Measurements from ENCODE around the gene SGK2.

The SGK2 gene

GRCh38 chr20:43548273-43548880, 10.4 kb upstream of the SGK2 start:
- no peaks in the 10 kb centered on the region for H3K9me3 ChIP-seq (ENCODE audit: control insufficient read depth, low read depth, low read length)
- no peaks in the 10 kb centered on the region for H3K4me1 ChIP-seq (ENCODE audit: control insufficient read depth, low read depth, low read length)
- no peak overlapping the region for H3K4me3 ChIP-seq (ENCODE audit: low read length)
- H3K9ac ChIP-seq (ENCODE audit: low read length) = no peak overlapping the region
- no peaks in the 10 kb centered on the region for H3K27me3 ChIP-seq (ENCODE audit: control insufficient read depth, insufficient read depth, low read length)
- no peak overlapping the region for H3K27ac ChIP-seq (ENCODE audit: low read length)
- no peaks in the 10 kb centered on the region for H3K36me3 ChIP-seq (ENCODE audit: control insufficient read depth, low read depth, low read length)

- H3K4me3 ChIP-seq (ENCODE audit: low read length) = no peak overlapping the region
- H3K27me3 ChIP-seq (ENCODE audit: control insufficient read depth, insufficient read depth, low read length) = no peaks in the 10 kb centered on the region
- no peak overlapping the region for H3K9ac ChIP-seq (ENCODE audit: low read length)
- H3K9me3 ChIP-seq (ENCODE audit: control insufficient read depth, low read depth, low read length) = no peaks in the 10 kb centered on the region
- no peak overlapping the region for H3K27ac ChIP-seq (ENCODE audit: low read length)
- H3K4me1 ChIP-seq (ENCODE audit: control insufficient read depth, low read depth, low read length) = no peaks in the 10 kb centered on the region
- H3K36me3 ChIP-seq (ENCODE audit: control insufficient read depth, low read depth, low read length) = no peaks in the 10 kb centered on the region
These were observed 9.3 kb upstream of the SGK2 start for GRCh38 chr20:43549416-43550065.

- Histone ChIP-seq H3K4me3 (ENCODE audit: low read length) (no peak overlapping the region), H3K9me3 (ENCODE audit: control insufficient read depth, low read depth, low read length) (no peaks in the 10 kb centered on the region), H3K36me3 (ENCODE audit: control insufficient read depth, low read depth, low read length) (no peaks in the 10 kb centered on the region), H3K27ac (ENCODE audit: low read length) (no peak overlapping the region), H3K4me1 (ENCODE audit: control insufficient read depth, low read depth, low read length) (no peaks in the 10 kb centered on the region), H3K9ac (ENCODE audit: low read length) (no peak overlapping the region), H3K27me3 (ENCODE audit: control insufficient read depth, insufficient read depth, low read length) (no peaks in the 10 kb centered on the region)
These were observed 8.4 kb upstream of the SGK2 start for GRCh38 chr20:43550456-43550855.

GRCh38 chr20:43554369-43554768, 4.5 kb upstream of the SGK2 start:
- no peaks in the 10 kb centered on the region for H3K9me3 ChIP-seq (ENCODE audit: control insufficient read depth, low read depth, low read length)
- H3K27me3 ChIP-seq (ENCODE audit: control insufficient read depth, insufficient read depth, low read length) = no peaks in the 10 kb centered on the region
- no peak overlapping the region for H3K9ac ChIP-seq (ENCODE audit: low read length)
- H3K4me3 ChIP-seq (ENCODE audit: low read length) = no peak overlapping the region
- H3K27ac ChIP-seq (ENCODE audit: low read length) = no peak overlapping the region
- no peaks in the 10 kb centered on the region for H3K36me3 ChIP-seq (ENCODE audit: control insufficient read depth, low read depth, low read length)
- no peaks in the 10 kb centered on the region for H3K4me1 ChIP-seq (ENCODE audit: control insufficient read depth, low read depth, low read length)

- Histone ChIP-seq H3K9me3 (ENCODE audit: control insufficient read depth, low read depth, low read length) (no peaks in the 10 kb centered on the region), H3K36me3 (ENCODE audit: control insufficient read depth, low read depth, low read length) (no peaks in the 10 kb centered on the region), H3K9ac (ENCODE audit: low read length) (no peak overlapping the region), H3K27me3 (ENCODE audit: control insufficient read depth, insufficient read depth, low read length) (no peaks in the 10 kb centered on the region), H3K4me1 (ENCODE audit: control insufficient read depth, low read depth, low read length) (no peaks in the 10 kb centered on the region), H3K4me3 (ENCODE audit: low read length) (no peak overlapping the region), H3K27ac (ENCODE audit: low read length) (no peak overlapping the region)
These were observed 540 bp downstream of the SGK2 start for GRCh38 chr20:43559147-43559987.

DNA sequence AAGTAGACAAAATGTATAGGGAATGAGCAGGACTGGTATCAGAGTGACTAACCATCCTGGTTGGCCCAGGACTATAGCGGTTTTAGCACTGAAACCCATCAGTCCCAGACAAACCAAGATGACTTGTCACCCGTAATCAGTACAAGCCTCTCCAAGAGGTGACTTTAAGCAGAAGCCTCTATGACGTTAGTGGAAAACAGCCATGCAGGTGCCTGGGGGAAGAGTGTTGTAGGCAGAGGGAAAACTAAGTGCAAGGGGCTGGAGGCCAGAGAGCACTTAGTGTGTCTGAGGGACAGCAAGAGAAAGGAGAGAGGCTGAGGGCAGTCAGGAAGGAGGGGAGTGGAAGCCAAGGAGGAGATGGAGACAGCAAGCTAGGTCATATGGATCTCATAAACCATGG, 2.1 kb downstream of the SGK2 start:
- H3K9ac ChIP-seq (ENCODE audit: low read length) = no peak overlapping the region
- no peaks in the 10 kb centered on the region for H3K36me3 ChIP-seq (ENCODE audit: control insufficient read depth, low read depth, low read length)
- H3K9me3 ChIP-seq (ENCODE audit: control insufficient read depth, low read depth, low read length) = no peaks in the 10 kb centered on the region
- H3K4me3 ChIP-seq (ENCODE audit: low read length) = no peak overlapping the region
- H3K4me1 ChIP-seq (ENCODE audit: control insufficient read depth, low read depth, low read length) = no peaks in the 10 kb centered on the region
- no peaks in the 10 kb centered on the region for H3K27me3 ChIP-seq (ENCODE audit: control insufficient read depth, insufficient read depth, low read length)
- H3K27ac ChIP-seq (ENCODE audit: low read length) = no peak overlapping the region

DNA sequence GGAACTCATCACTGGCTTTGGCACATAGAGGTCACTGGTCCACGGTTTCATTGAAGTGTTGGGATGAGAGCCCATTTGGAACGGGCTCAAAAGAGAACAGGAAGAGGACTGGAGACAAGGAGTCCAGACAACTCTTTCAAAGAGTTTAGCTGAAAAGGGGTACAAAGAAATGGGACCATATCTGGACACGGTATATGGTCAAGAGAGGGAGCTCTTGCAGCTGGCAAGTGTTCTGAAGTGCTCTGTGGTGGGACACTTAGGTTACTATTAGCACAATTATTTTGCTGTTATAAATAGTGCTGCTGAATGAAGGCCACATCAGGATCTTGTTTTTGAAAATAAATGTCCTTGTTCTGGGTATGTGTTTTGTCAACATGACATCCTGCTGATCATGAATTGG, 4.6 kb downstream of the SGK2 start:
- no peak overlapping the region for H3K4me3 ChIP-seq (ENCODE audit: low read length)
- no peaks in the 10 kb centered on the region for H3K36me3 ChIP-seq (ENCODE audit: control insufficient read depth, low read depth, low read length)
- H3K9me3 ChIP-seq (ENCODE audit: control insufficient read depth, low read depth, low read length) = no peaks in the 10 kb centered on the region
- H3K27me3 ChIP-seq (ENCODE audit: control insufficient read depth, insufficient read depth, low read length) = no peaks in the 10 kb centered on the region
- no peak overlapping the region for H3K27ac ChIP-seq (ENCODE audit: low read length)
- no peaks in the 10 kb centered on the region for H3K4me1 ChIP-seq (ENCODE audit: control insufficient read depth, low read depth, low read length)
- no peak overlapping the region for H3K9ac ChIP-seq (ENCODE audit: low read length)

DNA sequence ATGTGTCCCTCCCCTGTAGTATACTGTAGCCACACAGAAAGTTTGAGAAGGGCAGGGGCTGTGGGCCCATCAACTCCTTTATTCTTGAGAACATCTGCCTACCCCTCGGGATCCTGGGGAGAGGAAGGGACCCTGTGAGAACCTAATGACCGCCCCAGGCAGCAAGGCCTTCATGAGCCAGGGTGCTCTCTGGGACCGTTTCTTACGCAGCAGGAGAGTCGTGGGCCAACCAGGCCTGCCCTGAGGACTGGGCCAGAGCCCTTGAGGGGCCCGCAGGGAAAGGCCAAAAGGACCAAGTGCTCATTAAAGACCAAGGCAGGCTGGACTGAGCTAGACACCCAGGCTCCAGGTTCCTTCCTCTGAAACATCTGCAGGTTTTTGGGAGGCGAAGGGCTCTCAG, 5.2 kb downstream of the SGK2 start:
- H3K4me3 ChIP-seq (ENCODE audit: low read length) = no peak overlapping the region
- no peaks in the 10 kb centered on the region for H3K9me3 ChIP-seq (ENCODE audit: control insufficient read depth, low read depth, low read length)
- H3K27ac ChIP-seq (ENCODE audit: low read length) = no peak overlapping the region
- no peak overlapping the region for H3K9ac ChIP-seq (ENCODE audit: low read length)
- H3K36me3 ChIP-seq (ENCODE audit: control insufficient read depth, low read depth, low read length) = no peaks in the 10 kb centered on the region
- H3K27me3 ChIP-seq (ENCODE audit: control insufficient read depth, insufficient read depth, low read length) = no peaks in the 10 kb centered on the region
- no peaks in the 10 kb centered on the region for H3K4me1 ChIP-seq (ENCODE audit: control insufficient read depth, low read depth, low read length)

DNA sequence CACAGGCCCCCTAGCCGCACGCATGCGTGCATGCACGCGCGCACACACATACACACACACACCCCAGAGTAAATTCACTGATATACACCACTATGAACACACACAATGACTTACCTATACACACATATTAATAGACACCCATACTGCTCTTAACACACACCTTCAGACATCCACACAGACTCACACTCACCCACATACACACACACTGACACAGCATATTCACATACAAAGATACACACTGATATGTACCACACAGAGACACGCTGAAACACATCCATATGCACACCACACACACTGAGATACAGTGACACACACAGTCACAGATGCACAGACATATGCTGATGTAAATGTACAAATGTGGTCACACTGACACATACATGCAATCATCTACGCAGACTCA, 5.6 kb downstream of the SGK2 start:
- no peaks in the 10 kb centered on the region for H3K36me3 ChIP-seq (ENCODE audit: control insufficient read depth, low read depth, low read length)
- no peak overlapping the region for H3K27ac ChIP-seq (ENCODE audit: low read length)
- no peak overlapping the region for H3K4me3 ChIP-seq (ENCODE audit: low read length)
- no peak overlapping the region for H3K9ac ChIP-seq (ENCODE audit: low read length)
- H3K27me3 ChIP-seq (ENCODE audit: control insufficient read depth, insufficient read depth, low read length) = no peaks in the 10 kb centered on the region
- no peaks in the 10 kb centered on the region for H3K4me1 ChIP-seq (ENCODE audit: control insufficient read depth, low read depth, low read length)
- H3K9me3 ChIP-seq (ENCODE audit: control insufficient read depth, low read depth, low read length) = no peaks in the 10 kb centered on the region

- no peak overlapping the region for H3K27ac ChIP-seq (ENCODE audit: low read length)
- H3K4me3 ChIP-seq (ENCODE audit: low read length) = no peak overlapping the region
- no peaks in the 10 kb centered on the region for H3K27me3 ChIP-seq (ENCODE audit: control insufficient read depth, insufficient read depth, low read length)
- no peaks in the 10 kb centered on the region for H3K9me3 ChIP-seq (ENCODE audit: control insufficient read depth, low read depth, low read length)
- H3K9ac ChIP-seq (ENCODE audit: low read length) = no peak overlapping the region
- H3K4me1 ChIP-seq (ENCODE audit: control insufficient read depth, low read depth, low read length) = no peaks in the 10 kb centered on the region
- H3K36me3 ChIP-seq (ENCODE audit: control insufficient read depth, low read depth, low read length) = no peaks in the 10 kb centered on the region
These were observed 6.3 kb downstream of the SGK2 start for GRCh38 chr20:43564993-43565757.

- Histone ChIP-seq H3K4me3 (ENCODE audit: low read length) (no peak overlapping the region), H3K9ac (ENCODE audit: low read length) (no peak overlapping the region), H3K4me1 (ENCODE audit: control insufficient read depth, low read depth, low read length) (no peaks in the 10 kb centered on the region), H3K9me3 (ENCODE audit: control insufficient read depth, low read depth, low read length) (no peaks in the 10 kb centered on the region), H3K27ac (ENCODE audit: low read length) (no peak overlapping the region), H3K27me3 (ENCODE audit: control insufficient read depth, insufficient read depth, low read length) (no peaks in the 10 kb centered on the region), H3K36me3 (ENCODE audit: control insufficient read depth, low read depth, low read length) (no peaks in the 10 kb centered on the region)
These were observed 6.9 kb downstream of the SGK2 start for GRCh38 chr20:43565758-43566104.

Data from iPS-18a (cell line).